HepG2 (cell line): Measurements from ENCODE around the gene LAMB4. TPM values are rescaled to one million over a fixed set of nuclear protein-coding genes. Genes with fewer than 3 reads are reported as not detected.

Experiments
- ATAC-seq: fragments of 200-7000 bp; cut with Tn5 transposase; 3 replicates; pipeline ENCODE4 v1.9.1; 2020; ENCODE audit warnings: mild to moderate bottlenecking, moderate library complexity
- BruUV-seq: library from RNA; stranded (reverse); fragments of 400-500 nt; replicated peaks from 2 replicates; lab custom pipeline; 2021; lab: Mats Ljungman, UMichigan
- CTCF ChIA-PET: fragments of 300-600 bp; formaldehyde crosslinking; extraction: SDS; loops from one replicate; lab custom pipeline; 2021; ENCODE audit warnings: low total read pairs, inconsistent platforms, low intra/inter-chr PET ratio; lab: Yijun Ruan, JAX
- POLR2A ChIA-PET: fragments of 350-600 bp; sonication (Branson Sonifier 250); formaldehyde crosslinking; loops from one replicate; lab custom pipeline; 2020; ENCODE audit warnings: antibody characterized with exemption, inconsistent platforms; lab: Yijun Ruan, JAX
- DNase-seq: peaks from one replicate; pipeline ENCODE4 v3.0.0-alpha.2; 2015; ENCODE audit warnings: low spot score
- FAIRE-seq: peaks from 3 replicates; lab custom pipeline; 2011; peaks lifted over from hg19 to GRCh38; lab: Jason Lieb, UNC
- H2AFZ ChIP-seq: one replicate; pipeline ENCODE4 v1.6.1; 2011; ENCODE audit warnings: low read length, inconsistent platforms
- H3K27ac ChIP-seq: fragments of 300-600 bp; 3 replicates; pipeline ENCODE4 v1.8.0; 2011; ENCODE audit warnings: mixed run types, mild to moderate bottlenecking, mixed read lengths, low read length, inconsistent platforms; ENCODE audit not compliant: insufficient read depth; ENCODE audit errors: extremely low read length
- H3K27me3 ChIP-seq, 2 experiments: fragments of 200-600 bp in 1 of 2; 2 replicates in 1 of 2; 3 replicates in 1 of 2; pipeline versions ENCODE4 v1.6.0 to v1.8.0; 2011; ENCODE audit warnings: low read length in 2 of 2, mild to moderate bottlenecking in 2 of 2, moderate library complexity in 2 of 2, inconsistent platforms in 1 of 2; ENCODE audit not compliant: insufficient read depth in 2 of 2, control insufficient read depth in 1 of 2
- H3K36me3 ChIP-seq, 2 experiments: fragments of 200-600 bp in 1 of 2; replicated peaks in 1 of 2; 2 replicates in 1 of 2; 3 replicates in 1 of 2; pipeline versions ENCODE4 v1.5.1 to v1.8.0; 2011; ENCODE audit warnings: low read length in 2 of 2, inconsistent platforms in 1 of 2; ENCODE audit not compliant: insufficient read depth in 2 of 2, control insufficient read depth in 1 of 2
- H3K4me1 ChIP-seq: 2 replicates; pipeline ENCODE4 v1.5.1; 2012; ENCODE audit warnings: low read length, inconsistent platforms; ENCODE audit not compliant: insufficient read depth
- H3K4me2 ChIP-seq: 2 replicates; pipeline ENCODE4 v1.6.0; 2011; ENCODE audit warnings: low read depth, low read length, inconsistent platforms
- H3K4me3 ChIP-seq, 3 experiments: fragments of 200-600 bp in 1 of 3; sonication (generic), shearing (Covaris generic) in 1 of 3; replicated peaks in 1 of 3; 2 replicates each; pipeline ENCODE4 v1.5.1; 2011 to 2016; ENCODE audit warnings: low read length in 3 of 3, inconsistent platforms in 2 of 3, low read depth in 2 of 3, mild to moderate bottlenecking in 2 of 3, control low read depth in 1 of 3, mixed read lengths in 1 of 3; ENCODE audit not compliant: insufficient read depth in 1 of 3
- H3K79me2 ChIP-seq: one replicate; pipeline ENCODE4 v1.6.1; 2011; ENCODE audit warnings: low read length, inconsistent platforms; ENCODE audit not compliant: insufficient read depth
- H3K9ac ChIP-seq: 2 replicates; pipeline ENCODE4 v1.6.0; 2011; ENCODE audit warnings: mild to moderate bottlenecking, low read depth, low read length, inconsistent platforms; ENCODE audit not compliant: insufficient read depth
- H3K9me3 ChIP-seq: 2 replicates; pipeline ENCODE4 v1.5.1; 2012; ENCODE audit warnings: mild to moderate bottlenecking, low read length
- H4K20me1 ChIP-seq: 2 replicates; pipeline ENCODE4 v1.6.0; 2011; ENCODE audit warnings: inconsistent platforms, mild to moderate bottlenecking, low read length, moderate library complexity; ENCODE audit not compliant: insufficient read depth
- ETV5 ChIP-seq: IDR thresholded peaks from 2 replicates; pipeline ENCODE4 v1.6.1; 2018; ENCODE audit warnings: missing biosample characterization, missing genetic modification reagents, inconsistent platforms, borderline replicate concordance
- IRF9 ChIP-seq: sonication (generic); formaldehyde crosslinking; IDR thresholded peaks from 2 replicates; pipeline ENCODE4 v1.8.0; 2022; ENCODE audit warnings: missing genetic modification reagents, mild to moderate bottlenecking, borderline replicate concordance
- KDM3A ChIP-seq: IDR thresholded peaks from 2 replicates; pipeline ENCODE4 v1.6.1; 2018; ENCODE audit warnings: low read depth, missing compliant biosample characterization
- RBFOX2 ChIP-seq: fragments of 200-400 bp; formaldehyde crosslinking; IDR thresholded peaks from 2 replicates; pipeline ENCODE4 v1.6.1; 2017; ENCODE audit warnings: low read depth, mild to moderate bottlenecking, low read length
- RFXAP ChIP-seq: sonication (generic); formaldehyde crosslinking; IDR thresholded peaks from 2 replicates; pipeline ENCODE4 v1.4.0; 2020; ENCODE audit warnings: missing genetic modification reagents, borderline replicate concordance
- SNAPC5 ChIP-seq: sonication (generic); formaldehyde crosslinking; IDR thresholded peaks from 2 replicates; pipeline ENCODE4 v1.8.1; 2023; ENCODE audit warnings: mild to moderate bottlenecking, missing genetic modification reagents, borderline replicate concordance
- THYN1 ChIP-seq: sonication (generic); formaldehyde crosslinking; IDR thresholded peaks from 2 replicates; pipeline ENCODE4 v1.8.1; 2023; ENCODE audit warnings: low read depth, mild to moderate bottlenecking, moderate library complexity, missing genetic modification reagents, borderline replicate concordance
- ZNF749 ChIP-seq: sonication (generic); formaldehyde crosslinking; IDR thresholded peaks from 2 replicates; pipeline ENCODE4 v1.8.0; 2022; ENCODE audit warnings: mild to moderate bottlenecking, missing genetic modification reagents, moderate library complexity, borderline replicate concordance
- WGBS: methylation state at CpG from one replicate; pipeline ENCODE4 v1.1.6; 2017; ENCODE audit warnings: low lambda C conversion rate; 5-methylcytosine and 5-hydroxymethylcytosine counted together
- in situ Hi-C: cut with HindIII; loops from 2 replicates; pipeline ENCODE4 v1.10.0; 2017; ENCODE audit warnings: low pct_unique_long_range_greater_than_20kb; ENCODE audit not compliant: extremely low pct_ligation_motif_present
- intact Hi-C: fragments of 100-400 bp; cut with micrococcal nuclease; formaldehyde crosslinking; loops from one replicate; pipeline ENCODE4 v1.10.0; 2022; ENCODE audit not compliant: unreplicated experiment
- polyA plus RNA-seq, 8 experiments: library from polyadenylated mRNA; depleted of rRNA in 3 of 8; stranded (reverse) in 7 of 8; unstranded in 1 of 8; fragments of >200 nt; fragmentation: Illumina TruSeq in 4 of 8; extraction: Trizol in 4 of 8; gene quantifications; 2 replicates each; pipeline versions ENCODE4 v1.2.1 to v1.2.3, GENCODE V29; 2011 to 2016; ENCODE audit warnings: low read depth in 4 of 8, missing spikeins in 1 of 8, mixed read lengths in 1 of 8; ENCODE audit not compliant: insufficient read depth in 1 of 8
- total RNA-seq, 5 experiments: library from RNA; depleted of rRNA; stranded (reverse); fragments of >200 nt; fragmentation: Illumina TruSeq; extraction: Trizol; gene quantifications; 2 replicates each; pipeline ENCODE4 v1.2.3, GENCODE V29; 2016; ENCODE audit warnings: low read depth in 1 of 5

LAMB4 gene
- total and polyA plus RNA-seq, 2 of the 13 experiments (the other 11 are each of a cell fraction or from before 2014, with no cell fraction given) = 0.05 TPM; not detected in 1

- H3K4me1 ChIP-seq = peaks cover 22% of the 10 kb centered on the region
- H2AFZ ChIP-seq = no peak overlapping the region
- H3K9me3 ChIP-seq = no peaks in the 10 kb centered on the region
- in situ Hi-C loops = no loop called here
- H3K27ac ChIP-seq = no peak overlapping the region
- no peak overlapping the region for H3K4me2 ChIP-seq
- CTCF ChIA-PET = no interaction called here
- no peak overlapping the region for H3K9ac ChIP-seq
- POLR2A ChIA-PET = no interaction called here
- TF ChIP-seq KDM3A (CRISPR knock-in tag) = no peak
- no peak for TF ChIP-seq THYN1 (CRISPR knock-in tag)
- no peak for TF ChIP-seq RFXAP (CRISPR knock-in tag)
- TF ChIP-seq SNAPC5 (CRISPR knock-in tag) = no peak
- no peak for TF ChIP-seq ZNF749 (CRISPR knock-in tag)
- TF ChIP-seq IRF9 = no peak
- no peak for TF ChIP-seq RBFOX2
- TF ChIP-seq ETV5 (CRISPR knock-in tag) = no peak
- TF ChIP-seq, all 625 proteins: peak for 0
- WGBS = 2% methylated on average over 1 of the region's 1 CpG
- Histone ChIP-seq H3K36me3 (no peaks in the 10 kb centered on the region), H3K4me3 (no peak overlapping the region), H4K20me1 (no peaks in the 10 kb centered on the region), H3K27me3 (peaks cover 0 to 32% of the 10 kb centered on the region in 2 experiments; a peak in 3 of 5 replicates), H3K79me2 (no peaks in the 10 kb centered on the region)
- DNase-seq (no peak), ATAC-seq (no peak), FAIRE-seq (no peak)
- BruUV-seq = no TSS peak
- intact Hi-C loops = no loop called here
Measured at GRCh38 chr7:108027239-108027638, 102.9 kb downstream of the LAMB4 start.
